Hematopoietic multipotent progenitor cell treated with erythropoietin and hydrocortisone succinate and interleukin-3 and kit ligand, for 4 days (in vitro differentiated cells): ENCODE results near the gene EMX1.

ENCODE experiments used
- DNase-seq: peaks from one replicate; pipeline ENCODE4 v3.0.0-alpha.2; 2015

EMX1 gene

DNA sequence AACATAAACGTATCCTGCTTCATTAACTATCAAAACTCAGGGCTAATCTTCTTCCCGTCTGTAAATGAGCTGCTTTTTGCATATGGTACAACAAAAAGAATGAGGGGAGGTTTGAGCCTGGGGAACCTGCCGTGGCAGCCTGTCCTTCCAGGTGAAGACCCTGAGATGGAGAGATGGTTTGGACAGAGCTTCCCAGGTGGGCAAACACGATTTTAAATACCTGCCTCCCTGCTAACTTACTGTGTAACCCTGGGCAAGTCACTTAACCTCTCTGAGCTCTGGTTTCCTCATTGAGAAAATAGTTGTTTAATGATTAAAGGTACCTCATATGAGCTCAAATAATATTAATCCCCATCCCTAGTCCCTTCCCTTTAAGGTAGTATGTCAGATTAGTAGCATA, 9.0 kb downstream of the EMX1 start:
- DNase-seq: no peak

DNA sequence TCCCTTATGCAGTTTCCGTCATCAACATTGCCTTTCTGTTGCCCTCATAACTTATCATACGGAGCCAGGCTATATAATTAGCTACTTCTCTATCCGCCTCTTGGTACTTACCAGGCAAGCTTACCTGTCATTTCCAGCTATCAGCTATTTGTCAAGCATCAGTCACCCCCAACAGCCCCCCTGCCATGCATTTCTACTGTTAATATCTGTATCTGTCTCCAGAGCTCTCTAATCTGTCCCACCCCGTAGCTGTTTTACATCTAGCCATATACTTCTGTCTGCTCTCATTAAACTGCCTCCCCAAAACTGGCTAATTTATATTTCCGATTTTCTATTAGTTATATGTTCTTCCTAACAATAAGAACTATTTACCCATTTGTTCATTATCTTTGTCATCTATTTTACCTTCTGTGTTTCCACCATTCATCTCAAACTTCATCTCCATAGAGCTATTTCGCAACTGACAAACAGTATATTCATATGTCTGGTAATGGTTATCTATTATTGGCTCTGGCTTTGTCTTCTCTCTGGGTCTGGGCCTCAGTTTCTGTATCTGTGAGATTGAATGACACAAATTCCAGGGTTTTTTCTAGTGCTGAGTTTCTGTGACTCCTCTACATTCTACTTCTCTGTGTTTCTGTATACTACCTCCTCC, 9.6 kb downstream of the EMX1 start:
- no peak for DNase-seq

DNA sequence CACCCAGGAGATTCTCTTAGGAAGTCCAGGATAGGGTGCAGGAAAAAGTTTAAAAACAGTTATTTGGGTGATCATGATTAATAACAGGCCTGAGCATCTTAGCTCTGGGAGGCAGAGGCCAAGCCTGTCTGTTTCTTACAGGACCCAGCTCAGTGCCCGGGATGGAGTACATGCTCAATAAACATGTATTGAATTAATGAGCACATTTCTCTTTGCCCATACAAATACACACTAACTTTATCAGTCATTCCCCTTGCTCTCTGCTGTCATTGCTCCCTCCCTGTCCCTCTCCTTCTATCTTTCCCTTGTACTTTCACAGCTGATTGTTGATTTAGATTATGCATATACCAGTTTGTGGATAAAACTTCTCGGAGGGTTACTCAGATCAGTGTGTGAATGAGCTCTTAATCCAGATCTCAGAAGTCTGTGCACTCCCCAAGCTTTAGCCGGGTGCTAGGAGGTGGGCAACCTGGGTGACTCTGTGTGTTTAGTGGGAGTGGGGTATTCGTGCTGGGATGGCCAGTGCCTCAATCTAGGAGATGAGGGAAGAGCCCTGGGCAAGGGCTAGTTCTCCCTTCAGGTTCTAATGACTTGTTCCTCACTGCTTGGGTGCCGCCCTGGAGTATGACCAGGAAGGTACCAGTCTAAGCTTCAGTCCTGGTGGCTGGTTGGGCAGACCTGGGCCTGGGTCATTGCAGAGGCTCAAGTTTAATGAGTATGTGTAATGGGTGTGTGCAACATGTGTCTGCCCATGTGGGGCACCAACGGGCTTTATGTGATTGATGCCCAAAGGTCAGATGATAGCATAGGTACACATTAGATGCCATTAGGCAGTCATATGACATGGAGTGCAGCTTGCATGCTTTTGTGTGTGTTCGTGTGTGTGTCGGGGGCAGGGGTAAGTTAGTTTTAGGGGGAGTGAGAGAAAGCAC, 10.6 kb downstream of the EMX1 start:
- DNase-seq: no peak

DNA sequence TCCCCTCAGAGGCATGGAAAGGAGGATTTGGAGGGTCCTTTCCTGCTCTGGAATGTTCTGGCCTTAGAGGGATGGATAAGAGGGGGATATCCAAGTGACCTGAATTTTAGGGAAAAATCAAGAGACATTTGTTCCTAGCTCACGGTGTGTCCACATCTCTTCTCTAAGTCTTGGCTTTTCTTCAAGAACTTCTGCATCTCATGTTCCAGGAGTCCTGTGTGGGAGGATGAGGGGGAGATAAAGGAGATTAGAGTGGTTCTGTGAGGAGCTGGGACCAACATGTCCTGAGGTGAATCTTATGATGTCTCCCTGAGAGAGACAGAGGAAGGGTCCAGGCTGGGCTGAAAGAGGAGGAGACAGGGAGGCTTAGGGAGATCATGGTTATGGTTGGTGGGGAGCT, 11.7 kb downstream of the EMX1 start:
- no peak for DNase-seq

DNA sequence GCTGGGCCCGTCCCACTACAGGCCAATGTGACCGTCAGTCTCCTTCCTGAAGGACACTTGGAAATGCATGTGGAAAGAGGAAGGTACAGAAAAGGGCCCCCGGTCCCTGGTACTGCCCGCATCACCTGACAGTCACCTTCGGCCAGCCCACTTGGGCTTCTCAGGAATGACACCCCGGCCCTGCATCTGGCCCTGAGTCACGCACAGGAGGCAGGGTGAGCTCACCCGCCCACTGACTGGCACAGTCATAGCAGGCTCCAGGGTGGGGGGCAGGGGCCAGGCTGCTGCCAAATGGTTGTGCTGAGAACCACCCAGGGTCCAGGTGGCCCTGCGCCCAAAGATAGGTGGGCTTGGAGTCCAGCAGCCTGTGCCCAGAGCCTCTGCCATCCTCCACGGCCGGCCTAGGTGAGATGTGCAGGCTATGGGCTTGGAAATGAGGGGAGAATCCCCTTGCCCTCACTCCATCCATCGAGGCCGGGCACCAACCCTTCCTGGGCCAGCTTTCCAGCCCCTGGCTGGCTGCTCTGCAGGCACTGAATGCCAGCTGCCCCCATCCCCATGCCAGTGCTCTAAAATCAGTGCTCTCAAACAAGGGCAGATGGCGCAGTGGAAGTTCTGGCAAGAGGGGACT, 14.1 kb downstream of the EMX1 start:
- no peak for DNase-seq

DNA sequence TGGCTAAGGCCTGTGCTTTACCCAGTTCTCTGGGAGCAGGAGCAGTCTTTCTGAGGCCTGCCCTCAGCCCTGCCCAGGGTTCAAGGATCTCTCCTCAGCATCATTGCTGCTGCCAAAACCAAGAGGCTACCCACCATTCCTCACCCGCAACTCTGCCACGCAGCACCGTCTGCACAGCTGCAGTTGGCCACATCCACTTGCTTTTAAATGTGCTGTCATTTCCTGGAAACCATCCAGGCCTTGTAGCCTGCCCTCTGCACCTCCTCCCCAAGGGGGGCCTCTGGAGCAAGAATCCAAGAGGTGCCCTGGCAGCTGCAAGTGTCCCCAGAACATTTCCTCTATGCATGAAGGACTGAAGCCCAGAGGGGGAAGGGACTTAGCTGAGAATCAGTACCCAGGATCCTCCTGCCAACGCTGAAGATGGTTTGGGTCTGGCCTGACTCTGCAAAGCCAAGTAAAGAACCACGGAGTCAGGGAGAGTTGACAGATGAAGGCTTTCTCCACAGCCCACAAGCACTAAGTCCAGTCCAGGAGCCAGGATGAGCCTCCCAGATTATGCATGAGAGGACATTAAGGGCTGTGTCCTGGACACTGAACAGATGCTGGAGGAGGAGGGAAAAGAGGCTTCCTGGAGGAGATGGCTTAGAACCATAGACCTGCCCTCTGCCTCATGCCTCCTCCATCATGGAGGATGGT, 14.9 kb downstream of the EMX1 start:
- DNase-seq: peak; percentile 28

DNA sequence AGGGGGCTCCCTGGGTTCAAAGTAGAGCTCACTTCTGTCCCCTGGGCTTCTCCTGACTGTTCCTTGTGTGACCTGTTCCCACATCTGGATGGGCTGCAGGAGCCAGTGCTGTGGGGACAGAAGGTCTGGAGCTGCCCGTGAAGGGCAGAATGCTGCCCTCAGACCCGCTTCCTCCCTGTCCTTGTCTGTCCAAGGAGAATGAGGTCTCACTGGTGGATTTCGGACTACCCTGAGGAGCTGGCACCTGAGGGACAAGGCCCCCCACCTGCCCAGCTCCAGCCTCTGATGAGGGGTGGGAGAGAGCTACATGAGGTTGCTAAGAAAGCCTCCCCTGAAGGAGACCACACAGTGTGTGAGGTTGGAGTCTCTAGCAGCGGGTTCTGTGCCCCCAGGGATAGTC, 15.5 kb downstream of the EMX1 start:
- no peak for DNase-seq

DNA sequence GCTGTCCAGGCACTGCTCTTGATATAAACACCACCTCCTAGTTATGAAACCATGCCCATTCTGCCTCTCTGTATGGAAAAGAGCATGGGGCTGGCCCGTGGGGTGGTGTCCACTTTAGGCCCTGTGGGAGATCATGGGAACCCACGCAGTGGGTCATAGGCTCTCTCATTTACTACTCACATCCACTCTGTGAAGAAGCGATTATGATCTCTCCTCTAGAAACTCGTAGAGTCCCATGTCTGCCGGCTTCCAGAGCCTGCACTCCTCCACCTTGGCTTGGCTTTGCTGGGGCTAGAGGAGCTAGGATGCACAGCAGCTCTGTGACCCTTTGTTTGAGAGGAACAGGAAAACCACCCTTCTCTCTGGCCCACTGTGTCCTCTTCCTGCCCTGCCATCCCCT, 15.9 kb downstream of the EMX1 start:
- no peak for DNase-seq

DNA sequence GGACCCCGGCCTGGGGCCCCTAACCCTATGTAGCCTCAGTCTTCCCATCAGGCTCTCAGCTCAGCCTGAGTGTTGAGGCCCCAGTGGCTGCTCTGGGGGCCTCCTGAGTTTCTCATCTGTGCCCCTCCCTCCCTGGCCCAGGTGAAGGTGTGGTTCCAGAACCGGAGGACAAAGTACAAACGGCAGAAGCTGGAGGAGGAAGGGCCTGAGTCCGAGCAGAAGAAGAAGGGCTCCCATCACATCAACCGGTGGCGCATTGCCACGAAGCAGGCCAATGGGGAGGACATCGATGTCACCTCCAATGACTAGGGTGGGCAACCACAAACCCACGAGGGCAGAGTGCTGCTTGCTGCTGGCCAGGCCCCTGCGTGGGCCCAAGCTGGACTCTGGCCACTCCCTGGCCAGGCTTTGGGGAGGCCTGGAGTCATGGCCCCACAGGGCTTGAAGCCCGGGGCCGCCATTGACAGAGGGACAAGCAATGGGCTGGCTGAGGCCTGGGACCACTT, 16.4 kb downstream of the EMX1 start:
- DNase-seq: no peak

DNA sequence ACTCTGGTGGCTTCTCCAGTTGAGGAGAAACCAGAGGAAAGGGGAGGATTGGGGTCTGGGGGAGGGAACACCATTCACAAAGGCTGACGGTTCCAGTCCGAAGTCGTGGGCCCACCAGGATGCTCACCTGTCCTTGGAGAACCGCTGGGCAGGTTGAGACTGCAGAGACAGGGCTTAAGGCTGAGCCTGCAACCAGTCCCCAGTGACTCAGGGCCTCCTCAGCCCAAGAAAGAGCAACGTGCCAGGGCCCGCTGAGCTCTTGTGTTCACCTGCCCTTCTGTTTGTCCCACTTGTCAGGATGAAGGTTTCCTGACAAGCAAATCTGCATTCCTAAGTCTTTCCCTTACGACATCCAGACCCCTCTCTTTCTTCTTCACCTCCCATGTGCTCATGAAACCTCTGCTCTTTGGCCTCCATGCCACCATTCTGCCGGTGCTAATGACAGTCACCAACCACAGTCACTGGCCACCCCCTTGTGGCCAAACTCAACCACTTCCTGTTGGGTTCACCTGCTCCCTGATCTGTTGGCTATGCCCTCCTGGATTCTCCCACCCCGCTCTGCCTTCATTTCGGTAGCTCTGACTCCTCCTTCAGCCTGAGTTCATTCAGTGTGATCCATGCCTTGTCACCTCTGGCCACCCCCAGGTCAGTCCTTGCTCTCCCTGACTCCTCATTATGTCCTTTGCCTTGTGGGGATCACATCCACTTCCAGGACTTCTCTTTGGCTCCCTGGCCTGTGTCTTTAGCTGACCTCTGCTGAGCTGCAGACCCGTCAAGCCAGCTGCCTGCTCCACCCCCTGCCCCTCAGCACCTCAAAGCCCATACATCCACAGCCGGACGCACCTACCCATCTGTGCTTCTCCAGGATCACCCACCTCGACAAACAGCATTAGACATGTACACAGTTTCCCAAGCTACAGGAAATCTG, 17.6 kb downstream of the EMX1 start:
- peak; percentile 64 for DNase-seq

DNA sequence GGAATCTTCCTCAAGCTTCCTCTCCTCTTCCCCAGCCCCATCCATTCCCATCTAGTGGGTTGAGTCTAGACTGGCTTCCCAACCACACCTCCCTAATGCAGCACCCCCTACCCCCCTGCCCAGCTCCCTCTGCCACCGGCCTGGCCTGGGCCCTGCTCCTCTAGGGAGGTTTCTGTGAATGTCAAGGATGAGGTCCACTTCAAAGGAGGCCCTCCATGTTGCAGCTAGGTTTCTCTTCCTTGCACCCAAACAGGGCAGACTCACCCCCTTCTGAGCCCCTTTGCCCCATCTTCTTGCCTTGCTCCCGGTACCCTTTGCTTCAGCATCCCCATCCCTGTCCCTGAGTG, 18.3 kb downstream of the EMX1 start:
- DNase-seq: no peak

DNA sequence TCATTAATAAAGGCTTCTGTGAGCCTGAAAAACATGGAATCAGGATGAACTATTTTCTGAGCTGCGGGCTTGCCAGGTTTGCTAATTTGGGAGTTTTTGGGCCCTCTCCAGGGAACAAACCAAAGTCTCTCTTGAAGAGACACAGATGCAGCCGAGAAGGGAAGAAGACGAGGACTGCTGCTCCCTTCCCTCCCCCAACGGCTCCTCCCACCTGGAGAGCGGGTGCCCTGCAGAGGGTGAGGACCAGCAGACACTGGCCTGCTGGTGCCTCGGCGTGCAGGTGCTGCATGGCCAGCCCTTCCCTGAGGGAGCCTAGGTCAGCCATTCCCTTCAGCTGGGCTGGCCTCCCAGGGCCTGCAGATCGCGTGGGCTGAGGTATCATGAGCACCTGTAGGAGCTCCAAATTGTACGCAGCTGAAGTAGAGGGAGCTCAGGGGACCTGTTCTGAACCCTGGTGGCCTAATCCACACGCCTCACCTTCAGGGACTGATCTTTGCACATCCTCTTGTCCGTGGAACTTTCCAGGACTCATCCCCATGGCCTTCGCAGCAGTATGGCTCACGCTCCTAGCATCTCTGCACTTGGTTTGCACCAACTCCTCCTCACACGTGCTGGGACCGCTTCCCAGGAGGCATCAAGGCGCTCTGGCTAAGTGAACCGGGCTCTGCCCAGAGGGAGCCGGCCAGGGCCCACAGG, 19.5 kb downstream of the EMX1 start:
- no peak for DNase-seq

DNA sequence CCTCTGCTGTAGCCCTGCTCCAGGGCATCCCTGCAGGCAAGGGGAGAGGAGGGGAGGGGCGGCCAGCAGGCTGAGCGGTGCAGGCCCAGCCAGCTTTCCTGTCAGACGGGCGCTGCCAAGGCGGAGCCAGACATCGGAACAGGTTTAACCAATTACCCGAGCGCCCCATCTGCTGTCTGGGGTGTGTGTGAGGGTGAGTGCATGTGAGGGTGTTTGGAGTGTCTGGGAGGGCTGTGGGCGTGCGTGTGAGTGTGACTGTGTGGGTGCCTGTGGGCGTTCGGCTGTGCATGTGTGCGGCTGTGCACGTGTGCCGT, 20.0 kb downstream of the EMX1 start:
- DNase-seq: no peak

DNA sequence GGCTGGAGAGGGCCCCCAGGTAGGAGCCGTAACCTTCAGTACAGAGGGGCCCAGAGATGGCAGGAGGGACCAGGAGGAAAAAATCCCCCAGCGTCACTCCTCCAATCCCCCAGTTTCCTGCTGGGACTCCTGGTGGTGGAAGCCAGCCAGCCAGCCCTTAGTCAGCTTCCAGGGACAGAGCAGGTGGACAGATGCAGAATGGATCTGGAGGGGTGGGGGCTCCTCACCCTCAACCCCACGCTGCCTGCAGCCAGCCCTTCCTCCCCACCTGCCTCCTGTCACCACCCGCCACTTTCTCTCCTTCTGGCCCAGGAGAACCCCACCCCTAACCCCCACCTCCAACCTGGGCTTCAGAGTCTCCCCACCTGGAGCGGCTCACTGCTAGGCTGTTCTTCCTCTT, 21.1 kb downstream of the EMX1 start:
- DNase-seq: no peak

DNA sequence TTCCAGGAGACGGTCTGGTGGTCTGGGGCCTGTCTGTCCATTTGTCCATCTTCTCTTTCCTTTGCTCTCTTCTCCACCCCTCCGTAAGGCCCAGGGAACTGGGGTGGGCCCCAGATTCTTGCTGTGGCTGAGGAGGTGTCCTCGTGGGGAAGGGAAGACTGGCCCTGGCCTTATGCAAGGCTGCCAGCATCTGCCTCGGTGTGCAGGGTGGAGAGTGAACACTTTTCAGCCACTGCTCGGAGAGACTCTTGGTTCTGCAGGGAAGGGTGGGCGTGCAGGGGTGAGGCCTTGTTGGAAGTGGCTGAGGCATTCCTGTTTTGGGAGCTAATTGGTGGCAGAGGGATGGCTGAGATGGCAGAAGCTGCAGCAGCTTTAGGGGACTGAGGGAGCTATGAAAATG, 23.0 kb downstream of the EMX1 start:
- no peak for DNase-seq

DNA sequence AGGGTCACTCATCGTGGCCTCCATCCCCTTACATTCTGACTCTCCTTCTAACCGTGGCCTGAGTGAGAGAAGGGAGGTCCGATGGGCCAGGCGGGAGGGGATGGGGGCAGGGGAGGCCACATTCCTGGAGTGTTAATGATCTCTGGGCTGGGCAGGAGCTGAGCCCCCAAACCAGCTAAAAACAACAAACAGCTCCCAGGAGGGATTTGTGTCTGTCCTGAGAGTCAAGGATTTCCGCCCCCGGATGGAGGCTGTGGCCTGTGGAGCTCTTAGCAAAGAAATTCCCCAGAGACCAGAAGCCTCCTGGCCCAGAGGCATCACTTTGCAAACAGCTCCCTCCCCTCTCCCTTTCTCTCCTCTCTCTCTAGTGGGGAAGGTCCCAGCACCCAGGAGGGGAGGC, 23.5 kb downstream of the EMX1 start:
- DNase-seq: no peak

DNA sequence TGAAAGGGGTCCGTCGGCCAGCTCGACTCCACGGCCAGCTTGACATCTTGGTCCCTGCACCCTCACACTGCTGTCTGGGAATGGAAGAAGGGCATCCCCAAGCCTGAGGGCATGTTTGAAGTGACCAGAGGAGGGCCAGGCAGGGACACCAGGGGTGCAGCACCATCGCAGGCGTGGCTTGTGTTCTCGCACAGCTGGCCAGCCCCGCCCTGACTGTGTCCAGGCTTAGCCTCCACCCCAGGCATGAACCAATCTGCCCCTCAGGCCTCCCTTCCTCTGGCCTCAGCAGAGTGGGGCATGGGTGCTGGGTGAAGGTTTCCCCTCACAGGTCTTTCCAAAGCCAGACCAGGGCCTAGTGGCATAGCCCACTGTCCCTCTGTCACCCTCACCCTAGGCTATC, 25.0 kb downstream of the EMX1 start:
- DNase-seq: no peak

DNA sequence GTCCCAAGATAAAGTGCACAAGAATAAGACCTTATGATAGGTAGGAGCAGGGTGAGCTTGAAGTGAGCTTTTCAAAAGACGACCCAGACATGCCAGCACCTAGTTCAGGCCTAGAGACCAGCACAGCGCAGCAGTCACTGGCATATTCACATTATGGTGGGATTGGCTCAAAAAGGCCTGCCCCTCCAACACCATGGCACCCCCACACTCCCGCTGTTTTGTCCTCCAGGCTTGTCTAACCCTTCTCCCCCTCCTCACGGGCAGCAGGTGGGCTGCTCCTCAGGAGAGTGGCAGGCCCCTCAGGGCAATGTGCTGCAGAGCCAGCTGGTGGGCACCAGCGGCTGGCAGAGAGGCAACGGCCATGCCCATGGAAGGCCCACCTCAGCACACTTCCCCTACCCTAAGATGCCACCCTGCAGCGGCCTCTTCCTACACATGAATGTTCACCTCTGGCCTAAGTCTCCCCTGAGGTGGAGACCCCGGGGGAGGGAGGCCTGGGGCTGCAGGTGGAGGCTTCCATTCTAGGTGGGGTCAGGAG, 25.6 kb downstream of the EMX1 start:
- no peak for DNase-seq

DNA sequence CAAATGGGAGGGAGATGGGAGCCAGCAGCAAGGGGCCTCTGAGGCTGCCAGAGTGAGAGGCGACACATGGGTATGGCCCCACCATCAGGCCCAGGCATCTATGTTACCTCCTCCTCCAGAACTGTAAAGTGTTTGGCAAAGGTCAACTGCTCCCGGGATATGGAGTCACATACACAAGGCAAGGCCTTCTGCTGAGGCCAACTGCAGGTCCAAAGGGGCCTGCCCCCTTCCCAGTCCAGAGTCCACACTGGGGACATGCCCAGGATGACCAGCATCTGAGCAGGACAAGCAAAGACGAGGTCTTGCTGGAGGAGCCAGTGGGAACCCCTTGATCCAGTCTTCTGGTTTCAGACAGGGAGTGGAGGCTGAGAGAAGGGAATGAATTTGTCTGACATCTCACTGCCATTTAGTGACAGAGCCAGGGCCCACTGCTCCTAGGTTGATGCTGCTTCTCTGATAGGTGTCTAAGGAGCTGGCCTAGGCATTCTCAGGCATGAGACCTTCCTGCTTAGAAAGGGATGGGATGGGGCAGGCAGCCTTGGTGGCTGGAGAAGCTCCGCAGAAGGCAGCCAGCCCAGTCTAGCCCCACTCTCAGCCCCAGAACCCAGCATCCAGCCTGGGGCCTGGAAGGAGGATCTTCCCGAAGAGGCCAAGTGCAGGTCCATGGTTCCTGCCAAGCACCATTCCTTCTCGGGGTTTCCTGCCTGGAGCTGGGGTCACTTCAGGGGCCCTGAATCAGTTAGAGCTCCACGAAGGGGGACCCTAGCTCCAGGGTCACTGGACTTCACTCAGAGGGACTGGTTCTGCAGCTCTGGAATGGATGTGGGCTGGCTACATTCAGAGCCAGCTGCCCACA, 26.4 kb downstream of the EMX1 start:
- DNase-seq: no peak

DNA sequence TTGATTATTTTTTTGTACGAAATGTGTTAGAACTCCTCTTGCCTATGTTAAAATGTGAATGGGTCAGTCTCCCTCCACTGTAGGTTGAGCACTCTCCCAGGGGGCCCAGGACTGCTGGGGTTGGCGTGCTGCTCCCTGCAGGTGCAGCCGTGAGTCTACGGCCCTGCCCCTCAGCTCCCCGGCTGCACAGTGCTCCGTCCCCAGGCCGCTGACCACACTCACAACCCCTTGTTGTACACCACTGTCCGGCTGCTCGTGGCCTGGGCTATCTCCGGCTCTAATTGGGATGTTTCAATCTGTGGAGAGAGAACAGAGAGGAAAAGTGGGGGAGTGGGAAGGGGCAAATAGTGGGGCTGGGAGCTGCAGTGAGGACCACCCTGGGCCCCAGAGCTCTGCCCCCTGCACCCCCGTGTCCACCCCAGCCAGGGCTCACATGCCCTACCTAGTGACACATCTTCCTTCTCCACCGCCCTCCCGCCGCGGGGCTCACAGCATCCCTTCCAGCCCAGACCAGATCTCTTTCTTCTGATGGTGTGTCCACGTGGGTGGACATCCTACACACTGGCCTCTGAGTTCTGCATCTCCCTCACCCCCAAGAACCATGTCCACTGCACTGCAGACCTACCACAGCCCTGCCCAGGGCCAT, 27.6 kb downstream of the EMX1 start:
- no peak for DNase-seq
